SK-N-SH (cell line): ENCODE data around the gene CANT1. TPM values are rescaled to one million over a fixed set of nuclear protein-coding genes. Genes with fewer than 3 reads are reported as not detected.

Source experiments
- CTCF ChIA-PET: fragments of 300-600, 350-600 bp; formaldehyde crosslinking; extraction: SDS; loops from one replicate; lab custom pipeline; 2021; lab: Yijun Ruan, JAX
- POLR2A ChIA-PET: fragments of 350-600 bp; sonication (Branson Sonifier 250); formaldehyde crosslinking; extraction: SDS; loops from one replicate; lab custom pipeline; 2020; ENCODE audit warnings: antibody characterized with exemption, inconsistent platforms; lab: Yijun Ruan, JAX
- DNase-seq: peaks from one replicate; pipeline ENCODE4 v3.0.0; 2012
- H2AFZ ChIP-seq: fragments of 200-600 bp; sonication (generic); 2 replicates; pipeline ENCODE4 v1.8.1; 2016; ENCODE audit warnings: antibody characterized with exemption, mild to moderate bottlenecking, low read depth
- H3F3A ChIP-seq: fragments of 200-600 bp; sonication (generic); replicated peaks from 2 replicates; pipeline ENCODE3; 2016; ENCODE audit warnings: antibody characterized with exemption, mild to moderate bottlenecking; ENCODE audit not compliant: insufficient read depth
- H3K27ac ChIP-seq, 2 experiments: fragments of 200-500 bp in 1 of 2; fragments of 200-600 bp in 1 of 2; sonication (Bioruptor generic) in 1 of 2; sonication (generic), shearing (Covaris generic) in 1 of 2; 2 replicates each; pipeline versions ENCODE4 v1.5.1 to v1.6.1; 2014 to 2016; ENCODE audit warnings: low read depth in 2 of 2, inconsistent platforms in 1 of 2, low read length in 1 of 2, mild to moderate bottlenecking in 1 of 2, mixed read lengths in 1 of 2
- H3K27me3 ChIP-seq: fragments of 200-600 bp; sonication (generic), shearing (Covaris generic); 2 replicates; pipeline ENCODE4 v1.6.1; 2016; ENCODE audit warnings: mixed run types; ENCODE audit not compliant: insufficient read depth
- H3K36me3 ChIP-seq, 2 experiments: fragments of 200-500 bp in 1 of 2; fragments of 200-600 bp in 1 of 2; sonication (Bioruptor generic) in 1 of 2; sonication (generic) in 1 of 2; replicated peaks in 1 of 2; 2 replicates each; pipeline versions ENCODE3 to v1.5.1; 2014 to 2016; ENCODE audit warnings: low read length in 1 of 2, mild to moderate bottlenecking in 1 of 2; ENCODE audit not compliant: insufficient read depth in 2 of 2, control insufficient read depth in 1 of 2
- H3K4me1 ChIP-seq, 2 experiments: fragments of 200-500 bp in 1 of 2; fragments of 200-600 bp in 1 of 2; sonication (Bioruptor generic) in 1 of 2; sonication (generic), shearing (Covaris generic) in 1 of 2; 2 replicates each; pipeline versions ENCODE4 v1.5.1 to v1.6.1; 2014 to 2016; ENCODE audit warnings: low read depth in 1 of 2, low read length in 1 of 2, mixed run types in 1 of 2; ENCODE audit not compliant: insufficient read depth in 2 of 2, control insufficient read depth in 1 of 2
- H3K4me2 ChIP-seq: fragments of 200-600 bp; sonication (generic), shearing (Covaris generic); 2 replicates; pipeline ENCODE4 v1.6.1; 2017; ENCODE audit warnings: mixed run types
- H3K4me3 ChIP-seq, 2 experiments: fragments of 200-500 bp in 1 of 2; fragments of 200-600 bp in 1 of 2; sonication (Bioruptor generic) in 1 of 2; sonication (generic), shearing (Covaris generic) in 1 of 2; 2 replicates each; pipeline versions ENCODE4 v1.5.1 to v1.8.1; 2014 to 2016; ENCODE audit warnings: low read depth in 2 of 2, inconsistent platforms in 1 of 2, low read length in 1 of 2, mild to moderate bottlenecking in 1 of 2, mixed read lengths in 1 of 2, moderate library complexity in 1 of 2
- H3K79me2 ChIP-seq: fragments of 200-600 bp; sonication (generic); 2 replicates; pipeline ENCODE4 v1.8.1; 2017; ENCODE audit warnings: mild to moderate bottlenecking; ENCODE audit not compliant: insufficient read depth
- H3K9ac ChIP-seq: fragments of 200-600 bp; sonication (generic); 2 replicates; pipeline ENCODE4 v1.6.1; 2017; ENCODE audit warnings: mixed run types
- H3K9me2 ChIP-seq: fragments of 200-600 bp; sonication (generic); 2 replicates; pipeline ENCODE4 v1.6.1; 2017; ENCODE audit warnings: mixed run types
- H3K9me3 ChIP-seq: fragments of 200-600 bp; sonication (generic); 2 replicates; pipeline ENCODE4 v1.6.1; 2017; ENCODE audit warnings: mixed run types, mild to moderate bottlenecking, moderate library complexity
- H4K20me1 ChIP-seq: fragments of 200-600 bp; sonication (generic); 2 replicates; pipeline ENCODE4 v1.6.1; 2017; ENCODE audit warnings: mild to moderate bottlenecking, mixed run types; ENCODE audit not compliant: insufficient read depth
- CHD2 ChIP-seq: fragments of 150-350 bp; IDR thresholded peaks from 2 replicates; pipeline ENCODE4 v1.6.1; 2018; ENCODE audit warnings: low read length; ENCODE audit not compliant: partially characterized antibody
- CTCF ChIP-seq: fragments of 200-600 bp; sonication (generic); IDR thresholded peaks from 2 replicates; pipeline ENCODE4 v1.6.1; 2017; ENCODE audit warnings: antibody characterized with exemption, mild to moderate bottlenecking, moderate library complexity
- ELF1 ChIP-seq: IDR thresholded peaks from 2 replicates; pipeline ENCODE4 v1.4.0; 2012
- EP300 ChIP-seq, 2 experiments: IDR thresholded peaks; 2 replicates each; pipeline versions ENCODE4 v1.4.0 to v1.6.1; 2012; ENCODE audit warnings: borderline replicate concordance in 1 of 2, low read depth in 1 of 2, low read length in 1 of 2
- FOXJ3 ChIP-seq: sonication (generic); formaldehyde crosslinking; IDR thresholded peaks from 2 replicates; pipeline ENCODE4 v1.5.1; 2020; ENCODE audit warnings: mild to moderate bottlenecking, missing genetic modification reagents
- JUND ChIP-seq: IDR thresholded peaks from 2 replicates; pipeline ENCODE4 v1.4.0; 2012
- MAX ChIP-seq: IDR thresholded peaks from 2 replicates; pipeline ENCODE4 v1.4.0; 2012; ENCODE audit warnings: low read depth
- NRF1 ChIP-seq: IDR thresholded peaks from 2 replicates; pipeline ENCODE4 v1.6.1; 2012; ENCODE audit warnings: low read depth, mild to moderate bottlenecking, low read length
- POLR2AphosphoS5 ChIP-seq: IDR thresholded peaks from 2 replicates; pipeline ENCODE4 v1.6.1; 2012; ENCODE audit warnings: low read depth, low read length
- RCOR1 ChIP-seq: fragments of 150-350 bp; IDR thresholded peaks from 2 replicates; pipeline ENCODE4 v1.6.1; 2017; ENCODE audit warnings: antibody characterized with exemption, low read length
- REST ChIP-seq: IDR thresholded peaks from 2 replicates; pipeline ENCODE4 v1.6.1; 2012; ENCODE audit warnings: mild to moderate bottlenecking, low read depth, low read length, moderate library complexity
- RFX5 ChIP-seq: IDR thresholded peaks from 2 replicates; pipeline ENCODE4 v1.6.1; 2012; ENCODE audit warnings: mild to moderate bottlenecking, improper control_type of control experiment, low read length
- RXRA ChIP-seq: IDR thresholded peaks from 2 replicates; pipeline ENCODE4 v1.4.0; 2012; ENCODE audit warnings: low read depth, mild to moderate bottlenecking, borderline replicate concordance
- SIN3A ChIP-seq: IDR thresholded peaks from 2 replicates; pipeline ENCODE4 v1.6.1; 2012; ENCODE audit warnings: low read depth, mild to moderate bottlenecking, low read length, moderate library complexity, borderline replicate concordance
- TCF12 ChIP-seq: IDR thresholded peaks from 2 replicates; pipeline ENCODE4 v1.4.0; 2012
- TEAD4 ChIP-seq: IDR thresholded peaks from 2 replicates; pipeline ENCODE4 v1.4.0; 2012; ENCODE audit warnings: mild to moderate bottlenecking, borderline replicate concordance; ENCODE audit not compliant: insufficient read depth
- YY1 ChIP-seq: IDR thresholded peaks from 2 replicates; pipeline ENCODE4 v1.4.0; 2012; ENCODE audit warnings: low read depth, mild to moderate bottlenecking
- WGBS: methylation state at CpG from one replicate; pipeline ENCODE4 v1.1.6; 2017; ENCODE audit warnings: low lambda C conversion rate; 5-methylcytosine and 5-hydroxymethylcytosine counted together
- polyA plus RNA-seq, 3 experiments: library from polyadenylated mRNA; depleted of rRNA; stranded (reverse); fragments of >200 nt; gene quantifications; 2 replicates each; pipeline ENCODE4 v1.2.3, GENCODE V29; 2012

CANT1 gene
- polyA plus RNA-seq, 1 of the 3 experiments (the other 2 are of a cell fraction), result 87.4 TPM

- no peak for DNase-seq
- Histone ChIP-seq H3K4me3 (no peak overlapping the region), H3K36me3 (no peaks in the 10 kb centered on the region), H3K27me3 (no peaks in the 10 kb centered on the region), H3K4me1 (peaks cover 7 to 9% of the 10 kb centered on the region in 2 experiments; a peak in 2 of 4 replicates), H4K20me1 (no peaks in the 10 kb centered on the region), H2AFZ (no peak overlapping the region), H3K79me2 (no peaks in the 10 kb centered on the region), H3K4me2 (no peak overlapping the region), H3K9me3 (no peaks in the 10 kb centered on the region), H3K9me2 (no peaks in the 10 kb centered on the region), H3K27ac (no peak overlapping the region), H3F3A (peaks cover 6% of the 10 kb centered on the region), H3K9ac (no peak overlapping the region)
- no peak for TF ChIP-seq FOXJ3 (CRISPR knock-in tag)
- TF ChIP-seq CTCF, result no peak
- no peak for TF ChIP-seq JUND
- TF ChIP-seq REST, result no peak
- no peak for TF ChIP-seq RXRA
- no peak for TF ChIP-seq RFX5
- TF ChIP-seq POLR2AphosphoS5, result no peak
- no peak for TF ChIP-seq TCF12
- TF ChIP-seq NRF1, result no peak
- no peak for TF ChIP-seq TEAD4
- no peak for TF ChIP-seq CHD2
- no peak for TF ChIP-seq ELF1
- TF ChIP-seq MAX, result no peak
- no peak for TF ChIP-seq YY1
- no peak for TF ChIP-seq EP300 (IDR thresholded peaks at IDR 0.05; ENCODE audit: borderline replicate concordance in 1 of 2, low read depth in 1 of 2, low read length in 1 of 2)
- no peak for TF ChIP-seq RCOR1
- no peak for TF ChIP-seq SIN3A
- CTCF ChIA-PET, result interaction anchor here (0.7 to 18.4 kb wide), 3 partner anchors 24 to 86 kb away, joined by 3 to 194 read pairs (median 9); partner anchors contain the start of gene LGALS3BP
- 77% methylated on average over 12 of the region's 12 CpGs for WGBS
- POLR2A ChIA-PET, result interaction anchor here (0.8 kb wide), 1 partner anchor 27 kb away, joined by 3 read pairs; the partner anchor contains the start of gene TIMP2
Measured at GRCh38 chr17:78951967-78952551, 57.5 kb downstream of the CANT1 start.
